Natural killer cell (primary cell): Measurements from ENCODE around the gene RASSF3. TPM values are rescaled to one million over a fixed set of nuclear protein-coding genes. Genes with fewer than 3 reads are reported as not detected.

ENCODE experiments used
- ATAC-seq, 3 donors: fragments of 150-1000 bp in 2 of 3; fragments of 200-7000 bp in 1 of 3; cut with Tn5 transposase; 1 replicate in 1 of 3; 2 replicates in 2 of 3; pipeline ENCODE4 v1.10.0; 2021; ENCODE audit warnings: mild to moderate bottlenecking in 2 of 3, moderate library complexity in 2 of 3
- DNase-seq, 2 donors: peaks; one replicate each; pipeline versions ENCODE4 v3.0.0 to v3.0.0-alpha.2; 2013 to 2021; ENCODE audit warnings: mixed read lengths in 1 of 2
- H3K27ac ChIP-seq: one replicate; pipeline ENCODE4 v1.5.1; 2013; ENCODE audit warnings: mild to moderate bottlenecking, low read length
- H3K27me3 ChIP-seq: one replicate; pipeline ENCODE4 v1.6.1; 2013; ENCODE audit warnings: low read length; ENCODE audit not compliant: control insufficient read depth, insufficient read depth
- H3K36me3 ChIP-seq: one replicate; pipeline ENCODE4 v1.6.1; 2013; ENCODE audit warnings: low read length; ENCODE audit not compliant: control insufficient read depth, insufficient read depth
- H3K4me1 ChIP-seq: one replicate; pipeline ENCODE4 v1.6.1; 2013; ENCODE audit warnings: low read length; ENCODE audit not compliant: control insufficient read depth, insufficient read depth
- H3K4me3 ChIP-seq: one replicate; pipeline ENCODE4 v1.5.1; 2013; ENCODE audit warnings: low read length
- H3K9me3 ChIP-seq: one replicate; pipeline ENCODE4 v1.6.1; 2013; ENCODE audit warnings: low read length; ENCODE audit not compliant: control insufficient read depth, insufficient read depth
- H3K27ac Mint-ChIP-seq, 2 donors: one replicate each; pipeline ENCODE4 v1.8.0; 2022; ENCODE audit warnings: mild to moderate bottlenecking in 2 of 2, mixed read lengths in 2 of 2, moderate library complexity in 1 of 2
- H3K27me3 Mint-ChIP-seq, 2 donors: one replicate each; pipeline ENCODE4 v1.8.0; 2022; ENCODE audit warnings: low read depth in 2 of 2, mixed read lengths in 2 of 2
- H3K36me3 Mint-ChIP-seq: one replicate; pipeline ENCODE4 v1.8.0; 2022; ENCODE audit warnings: mixed read lengths
- H3K4me1 Mint-ChIP-seq, 2 donors: one replicate each; pipeline ENCODE4 v1.8.0; 2022; ENCODE audit warnings: mixed read lengths in 2 of 2
- H3K4me3 Mint-ChIP-seq: one replicate; pipeline ENCODE4 v1.8.0; 2022; ENCODE audit warnings: mild to moderate bottlenecking, moderate library complexity, mixed read lengths
- H3K9me3 Mint-ChIP-seq, 2 donors: one replicate each; pipeline ENCODE4 v1.8.0; 2022; ENCODE audit warnings: mixed read lengths in 2 of 2
- WGBS: methylation state at CpG from one replicate; pipeline ENCODE4 v1.1.7; 2013; ENCODE audit warnings: missing lambda C conversion rate; ENCODE audit not compliant: insufficient coverage; 5-methylcytosine and 5-hydroxymethylcytosine counted together
- intact Hi-C: fragments of 100-400 bp; cut with micrococcal nuclease; formaldehyde crosslinking; loops from one replicate; pipeline ENCODE4 v1.14.2; 2022
- total RNA-seq, 4 donors: library from RNA; stranded (reverse); fragments of 120-200 nt in 1 of 4; gene quantifications; one replicate each; pipeline versions ENCODE4 v1.2.3 to v1.2.4, GENCODE V29; 2013 to 2022
- TF ChIP-seq, protein P1 (sequence below): fragments of 200-600 bp; IDR thresholded peaks from one replicate; pipeline ENCODE4 v1.8.0; 2022; ENCODE audit warnings: antibody characterized with exemption

Gene RASSF3
- total RNA-seq, 3 donors from 2014 or later (not counting 1 experiment from before 2014, with no cell fraction given), result 63.4 to 105 (median 80.5) TPM

DNA sequence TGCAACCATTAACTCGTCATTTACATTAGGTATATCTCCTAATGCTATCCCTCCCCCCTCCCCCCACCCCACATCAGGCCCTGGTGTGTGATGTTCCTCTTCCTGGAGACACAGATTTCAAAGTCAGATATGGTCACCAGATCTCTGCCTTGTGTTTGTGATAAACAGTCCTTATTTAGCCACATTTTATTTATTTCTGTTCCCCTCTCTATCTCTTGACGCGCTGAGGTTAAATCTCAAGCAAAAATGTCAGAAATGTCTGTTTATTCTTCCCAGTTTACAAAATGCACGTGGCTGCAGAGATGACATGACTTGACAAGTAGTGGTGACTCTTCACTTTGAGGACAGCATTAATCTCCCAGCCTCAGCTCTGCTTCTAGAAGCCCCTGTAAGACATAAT, 11.5 kb upstream of the RASSF3 start:
- no peaks in the 10 kb centered on the region for H3K9me3 Mint-ChIP-seq
- TF ChIP-seq, protein P1, sequence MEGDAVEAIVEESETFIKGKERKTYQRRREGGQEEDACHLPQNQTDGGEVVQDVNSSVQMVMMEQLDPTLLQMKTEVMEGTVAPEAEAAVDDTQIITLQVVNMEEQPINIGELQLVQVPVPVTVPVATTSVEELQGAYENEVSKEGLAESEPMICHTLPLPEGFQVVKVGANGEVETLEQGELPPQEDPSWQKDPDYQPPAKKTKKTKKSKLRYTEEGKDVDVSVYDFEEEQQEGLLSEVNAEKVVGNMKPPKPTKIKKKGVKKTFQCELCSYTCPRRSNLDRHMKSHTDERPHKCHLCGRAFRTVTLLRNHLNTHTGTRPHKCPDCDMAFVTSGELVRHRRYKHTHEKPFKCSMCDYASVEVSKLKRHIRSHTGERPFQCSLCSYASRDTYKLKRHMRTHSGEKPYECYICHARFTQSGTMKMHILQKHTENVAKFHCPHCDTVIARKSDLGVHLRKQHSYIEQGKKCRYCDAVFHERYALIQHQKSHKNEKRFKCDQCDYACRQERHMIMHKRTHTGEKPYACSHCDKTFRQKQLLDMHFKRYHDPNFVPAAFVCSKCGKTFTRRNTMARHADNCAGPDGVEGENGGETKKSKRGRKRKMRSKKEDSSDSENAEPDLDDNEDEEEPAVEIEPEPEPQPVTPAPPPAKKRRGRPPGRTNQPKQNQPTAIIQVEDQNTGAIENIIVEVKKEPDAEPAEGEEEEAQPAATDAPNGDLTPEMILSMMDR, result no peak
- H3K4me3 Mint-ChIP-seq, result peak overlapping the region; percentile 55
- DNase-seq (no peak), ATAC-seq (peak in 2 of 3 donors; percentile 10 to 44)
- no peak overlapping the region for H3K27ac ChIP-seq
- H3K27me3 ChIP-seq, result peaks cover 3% of the 10 kb centered on the region
- whole genome bisulfite sequencing, result 32% methylated on average over 4 of the region's 4 CpGs
- H3K9me3 ChIP-seq, result no peaks in the 10 kb centered on the region
- peaks cover 12% of the 10 kb centered on the region for H3K4me1 ChIP-seq
- intact Hi-C loops, result no loop called here
- no peak overlapping the region for H3K27ac Mint-ChIP-seq
- no peaks in the 10 kb centered on the region for H3K36me3 ChIP-seq
- no peaks in the 10 kb centered on the region for H3K36me3 Mint-ChIP-seq
- peaks cover 28 to 52% of the 10 kb centered on the region in 2 donors for H3K27me3 Mint-ChIP-seq
- no peak overlapping the region for H3K4me3 ChIP-seq
- peaks cover 11 to 15% of the 10 kb centered on the region in 2 donors for H3K4me1 Mint-ChIP-seq

DNA sequence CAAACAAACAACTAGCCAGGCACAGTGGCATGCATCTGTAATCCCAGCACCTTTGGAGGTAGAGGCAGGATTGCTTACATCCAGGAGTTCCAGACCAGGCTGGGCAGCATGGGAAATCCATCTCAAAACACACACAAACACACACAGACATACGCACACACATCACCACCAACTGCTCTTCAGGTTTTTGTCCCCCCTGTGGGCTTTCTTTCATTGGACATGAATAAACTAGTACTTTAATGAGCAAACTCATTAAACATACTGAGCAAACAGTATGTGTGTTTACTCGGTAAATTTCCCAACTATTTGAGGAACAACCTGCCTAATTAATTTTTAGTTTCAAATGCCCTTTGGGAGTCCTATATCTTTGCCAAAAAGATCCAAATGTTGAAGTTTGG, 10.1 kb upstream of the RASSF3 start:
- intact Hi-C loops, result no loop called here
- Histone ChIP-seq H3K9me3 (no peaks in the 10 kb centered on the region), H3K4me1 (peaks cover 12% of the 10 kb centered on the region), H3K27ac (no peak overlapping the region), H3K4me3 (no peak overlapping the region), H3K27me3 (peaks cover 3% of the 10 kb centered on the region), H3K36me3 (no peaks in the 10 kb centered on the region)
- Mint-ChIP-seq H3K4me3 (no peak overlapping the region), H3K36me3 (no peaks in the 10 kb centered on the region), H3K4me1 (peaks cover 11 to 15% of the 10 kb centered on the region in 2 donors), H3K9me3 (no peaks in the 10 kb centered on the region), H3K27ac (no peak overlapping the region), H3K27me3 (peaks cover 28 to 49% of the 10 kb centered on the region in 2 donors)
- DNase-seq (no peak), ATAC-seq (no peak)
- 97% methylated on average over 2 of the region's 2 CpGs for whole genome bisulfite sequencing
- TF ChIP-seq, protein P1, result no peak

DNA sequence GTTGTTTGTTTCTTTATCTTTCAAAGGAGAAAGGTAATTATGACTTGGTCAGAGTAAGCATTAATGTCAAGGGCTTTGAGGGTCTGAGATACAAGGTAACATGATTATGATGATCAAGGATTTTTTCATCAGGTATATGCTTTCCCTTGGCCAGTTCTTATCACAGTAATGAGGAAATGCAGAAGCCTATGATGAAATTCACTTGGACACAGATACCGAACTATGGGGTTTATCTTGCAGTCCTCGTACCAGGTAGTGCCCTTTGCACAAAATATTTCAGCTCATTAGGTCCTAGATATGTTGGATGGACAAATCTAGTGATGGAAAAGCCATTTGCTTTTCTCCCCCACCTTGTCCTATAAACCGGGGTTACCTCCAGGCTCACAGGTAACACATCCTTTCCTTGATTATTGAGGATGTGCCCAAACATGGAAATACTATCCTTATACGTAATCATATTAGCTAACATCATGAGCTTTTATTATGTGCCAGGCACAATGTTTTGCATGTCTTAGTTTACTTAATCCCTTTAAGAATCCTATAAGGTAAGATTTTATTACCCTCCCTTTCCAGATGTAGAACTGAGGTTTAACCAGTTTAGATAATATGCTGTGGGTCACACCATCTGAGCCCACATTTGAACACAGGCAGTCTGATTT, 7.0 kb upstream of the RASSF3 start:
- DNase-seq, result no peak
- no peak for ATAC-seq
- Histone ChIP-seq H3K27ac (no peak overlapping the region), H3K36me3 (no peaks in the 10 kb centered on the region), H3K4me1 (peaks cover 16% of the 10 kb centered on the region), H3K27me3 (peaks cover 3% of the 10 kb centered on the region), H3K4me3 (no peak overlapping the region), H3K9me3 (no peaks in the 10 kb centered on the region)
- H3K36me3 Mint-ChIP-seq, result no peaks in the 10 kb centered on the region
- H3K4me3 Mint-ChIP-seq, result no peak overlapping the region
- intact Hi-C loops, result no loop called here
- H3K27ac Mint-ChIP-seq, result no peak overlapping the region
- peaks cover 13 to 31% of the 10 kb centered on the region in 2 donors for H3K27me3 Mint-ChIP-seq
- H3K9me3 Mint-ChIP-seq, result no peaks in the 10 kb centered on the region
- peaks cover 11 to 16% of the 10 kb centered on the region in 2 donors for H3K4me1 Mint-ChIP-seq
- WGBS, result 97% methylated on average over 4 of the region's 4 CpGs
- TF ChIP-seq, protein P1, result no peak
